ENCODE measurements around the gene TMEM213.

The TMEM213 gene

DNA sequence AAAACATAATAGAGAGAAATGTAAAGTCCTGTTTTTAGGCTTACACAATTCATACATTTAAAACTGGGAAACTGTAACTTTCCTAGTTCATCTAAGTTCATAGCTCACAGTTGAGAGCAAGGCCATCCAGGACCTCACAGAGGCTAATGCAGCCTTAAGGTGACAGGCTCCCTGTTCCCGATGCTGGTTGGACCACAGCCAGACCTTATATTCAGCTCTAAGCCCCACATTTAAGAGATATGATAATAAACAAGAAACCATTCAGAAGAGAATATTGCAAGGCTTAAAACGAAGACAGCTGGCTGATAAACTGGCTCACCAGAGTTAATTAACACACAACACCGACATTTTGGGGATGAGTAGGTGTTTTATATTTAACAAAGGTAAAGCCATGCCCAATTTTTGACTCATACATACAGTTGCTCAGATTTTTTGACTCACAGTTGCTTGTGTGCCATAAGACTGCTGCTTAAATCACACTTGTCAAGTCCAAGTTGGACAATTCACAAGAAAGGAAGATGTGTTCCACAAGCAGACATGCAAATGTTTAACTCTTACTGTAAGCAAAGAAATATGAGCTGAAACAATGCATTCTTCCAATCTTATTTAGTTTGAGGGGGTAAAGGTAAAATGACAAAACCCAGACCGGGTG is 41.1 kb upstream of the TMEM213 start:
- H3K36me3 ChIP-seq (ENCODE audit: control insufficient read depth, insufficient read depth, low read length) = no peaks in the 10 kb centered on the region
- no peak for DNase-seq (ENCODE audit: extremely low read depth, insufficient read length)
- H3K27me3 ChIP-seq (replicated peaks; ENCODE audit: control insufficient read depth, insufficient read depth, low read length) = no peaks in the 10 kb centered on the region
- TF ChIP-seq, protein P1, sequence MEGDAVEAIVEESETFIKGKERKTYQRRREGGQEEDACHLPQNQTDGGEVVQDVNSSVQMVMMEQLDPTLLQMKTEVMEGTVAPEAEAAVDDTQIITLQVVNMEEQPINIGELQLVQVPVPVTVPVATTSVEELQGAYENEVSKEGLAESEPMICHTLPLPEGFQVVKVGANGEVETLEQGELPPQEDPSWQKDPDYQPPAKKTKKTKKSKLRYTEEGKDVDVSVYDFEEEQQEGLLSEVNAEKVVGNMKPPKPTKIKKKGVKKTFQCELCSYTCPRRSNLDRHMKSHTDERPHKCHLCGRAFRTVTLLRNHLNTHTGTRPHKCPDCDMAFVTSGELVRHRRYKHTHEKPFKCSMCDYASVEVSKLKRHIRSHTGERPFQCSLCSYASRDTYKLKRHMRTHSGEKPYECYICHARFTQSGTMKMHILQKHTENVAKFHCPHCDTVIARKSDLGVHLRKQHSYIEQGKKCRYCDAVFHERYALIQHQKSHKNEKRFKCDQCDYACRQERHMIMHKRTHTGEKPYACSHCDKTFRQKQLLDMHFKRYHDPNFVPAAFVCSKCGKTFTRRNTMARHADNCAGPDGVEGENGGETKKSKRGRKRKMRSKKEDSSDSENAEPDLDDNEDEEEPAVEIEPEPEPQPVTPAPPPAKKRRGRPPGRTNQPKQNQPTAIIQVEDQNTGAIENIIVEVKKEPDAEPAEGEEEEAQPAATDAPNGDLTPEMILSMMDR (IDR thresholded peaks at IDR 0.05; ENCODE audit: insufficient read depth, low read length, poor library complexity, severe bottlenecking) = no peak
- no peak overlapping the region for H3K4me3 ChIP-seq (replicated peaks; ENCODE audit: low read depth, low read length)

DNA sequence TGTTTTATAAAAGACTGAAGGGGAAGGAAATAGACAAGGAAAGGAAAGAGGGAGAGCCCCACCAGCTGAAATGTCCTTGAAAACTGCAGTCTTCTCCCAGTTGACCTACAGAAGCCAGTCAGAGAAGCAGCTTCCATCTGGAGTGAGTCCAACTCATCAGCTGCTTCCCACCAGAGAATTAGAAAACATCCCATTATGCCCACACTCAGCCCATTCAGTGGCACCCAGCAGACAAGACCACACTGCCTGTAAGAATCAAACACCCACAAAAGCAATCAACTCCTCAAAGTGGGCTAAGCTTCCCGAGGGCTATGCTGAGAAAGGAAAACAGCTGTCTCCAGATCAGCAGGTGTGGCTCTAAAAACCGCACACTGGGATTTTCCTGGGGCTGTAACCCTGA is 29.6 kb upstream of the TMEM213 start:
- TF ChIP-seq, protein P1 (IDR thresholded peaks at IDR 0.05; ENCODE audit: insufficient read depth, low read length, poor library complexity, severe bottlenecking) = no peak
- Histone ChIP-seq H3K27me3 (replicated peaks; ENCODE audit: control insufficient read depth, insufficient read depth, low read length) (no peaks in the 10 kb centered on the region), H3K36me3 (ENCODE audit: control insufficient read depth, insufficient read depth, low read length) (no peaks in the 10 kb centered on the region), H3K4me3 (replicated peaks; ENCODE audit: low read depth, low read length) (no peak overlapping the region)
- DNase-seq (ENCODE audit: extremely low read depth, insufficient read length) = no peak

DNA sequence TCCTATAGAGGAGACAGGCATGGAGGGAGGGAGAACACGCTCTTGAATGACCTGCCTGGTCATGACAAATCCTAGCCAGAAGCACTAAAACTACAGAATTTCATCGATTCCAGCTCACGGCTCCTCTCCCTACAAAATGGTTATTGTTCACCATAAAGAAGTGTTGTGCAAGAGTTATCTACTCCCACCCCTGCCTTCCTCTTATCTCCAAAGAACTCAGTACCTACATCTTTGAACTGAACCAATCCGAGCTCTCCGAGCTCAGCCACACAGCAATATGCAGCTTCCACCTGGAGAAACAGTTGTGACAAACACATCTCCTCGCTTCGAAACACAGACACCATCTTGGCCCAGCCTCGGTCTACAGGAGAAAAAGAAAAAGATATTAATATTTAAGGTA is 26.9 kb upstream of the TMEM213 start:
- DNase-seq (ENCODE audit: extremely low read depth, insufficient read length) = no peak
- TF ChIP-seq, protein P1 (IDR thresholded peaks at IDR 0.05; ENCODE audit: insufficient read depth, low read length, poor library complexity, severe bottlenecking) = no peak
- H3K27me3 ChIP-seq (replicated peaks; ENCODE audit: control insufficient read depth, insufficient read depth, low read length) = no peaks in the 10 kb centered on the region
- H3K36me3 ChIP-seq (ENCODE audit: control insufficient read depth, insufficient read depth, low read length) = no peaks in the 10 kb centered on the region
- H3K4me3 ChIP-seq (replicated peaks; ENCODE audit: low read depth, low read length) = no peak overlapping the region

DNA sequence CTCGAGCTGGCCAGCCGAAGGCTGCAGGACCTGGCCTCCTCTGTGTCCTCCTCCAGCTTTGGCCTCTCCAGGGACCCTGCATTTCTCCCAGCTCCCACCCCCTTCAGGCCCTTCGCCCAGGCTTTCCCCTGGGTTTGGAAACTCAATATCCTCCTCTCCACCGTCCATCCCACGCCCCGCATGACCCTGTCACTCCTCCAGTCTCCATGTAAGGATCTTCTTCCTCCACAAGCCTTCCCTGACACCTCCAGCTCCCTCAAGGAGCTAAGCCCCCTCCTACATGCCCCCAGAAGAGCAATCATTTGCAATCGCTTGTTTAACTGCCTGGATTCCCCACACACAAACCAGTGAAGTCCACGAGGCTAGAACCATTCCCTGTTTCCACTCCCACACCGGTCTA is 24.6 kb upstream of the TMEM213 start:
- no peaks in the 10 kb centered on the region for H3K27me3 ChIP-seq (replicated peaks; ENCODE audit: control insufficient read depth, insufficient read depth, low read length)
- no peaks in the 10 kb centered on the region for H3K36me3 ChIP-seq (ENCODE audit: control insufficient read depth, insufficient read depth, low read length)
- DNase-seq (ENCODE audit: extremely low read depth, insufficient read length) = no peak
- TF ChIP-seq, protein P1 (IDR thresholded peaks at IDR 0.05; ENCODE audit: insufficient read depth, low read length, poor library complexity, severe bottlenecking) = no peak
- H3K4me3 ChIP-seq (replicated peaks; ENCODE audit: low read depth, low read length) = no peak overlapping the region

DNA sequence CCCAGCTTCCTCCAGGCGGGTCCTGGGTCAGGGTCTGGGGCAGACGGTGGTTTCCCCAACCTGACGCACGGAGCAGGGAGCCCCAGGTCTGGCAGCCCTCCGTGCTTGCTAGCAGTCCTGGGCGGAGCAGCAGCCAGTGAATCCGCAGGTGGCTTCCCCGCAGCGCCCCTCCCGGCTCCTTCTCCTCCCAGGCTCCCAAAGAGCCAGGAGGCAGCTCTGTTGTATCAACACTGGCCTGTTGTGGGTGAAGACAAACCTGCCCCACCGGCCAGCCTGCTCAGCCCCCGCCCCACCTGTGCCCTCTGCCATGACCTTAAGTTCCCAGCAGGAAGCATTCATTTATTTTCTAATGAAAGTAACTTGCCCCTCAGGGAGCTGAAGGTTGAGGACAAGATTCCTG is 24.0 kb upstream of the TMEM213 start:
- TF ChIP-seq, protein P1 (IDR thresholded peaks at IDR 0.05; ENCODE audit: insufficient read depth, low read length, poor library complexity, severe bottlenecking) = no peak
- Histone ChIP-seq H3K36me3 (ENCODE audit: control insufficient read depth, insufficient read depth, low read length) (no peaks in the 10 kb centered on the region), H3K27me3 (replicated peaks; ENCODE audit: control insufficient read depth, insufficient read depth, low read length) (no peaks in the 10 kb centered on the region), H3K4me3 (replicated peaks; ENCODE audit: low read depth, low read length) (no peak overlapping the region)
- DNase-seq (ENCODE audit: extremely low read depth, insufficient read length) = no peak

Measured in GM06990 (cell line).